Endometrial microvascular endothelial cells (primary cell): ENCODE results near the gene KCP. TPM values are rescaled to one million over a fixed set of nuclear protein-coding genes. Genes with fewer than 3 reads are reported as not detected.
"Not testable (repeated sequence)": the region's sequence is repeated elsewhere in the genome, so short reads cannot be mapped to it uniquely, and the experiment has no call there.

ENCODE experiments used
- in situ Hi-C: cut with HindIII; loops from 2 replicates; pipeline ENCODE4 v1.10.0; 2017; ENCODE audit warnings: low sequenced_read_pairs, low pct_unique_long_range_greater_than_20kb; ENCODE audit errors: inconsistent ontology term
- total RNA-seq: library from RNA; depleted of rRNA; stranded (reverse); fragments of >200 nt; gene quantifications from one replicate; pipeline ENCODE4 v1.2.3, GENCODE V29; 2015; ENCODE audit errors: inconsistent ontology term

The KCP gene
- 0.37 TPM for total RNA-seq

GRCh38 chr7:128910569-128910945 is at the start of gene KCP:
Gene KCP (minus strand): TSS chr7:128910709. CDS start chr7:128910676, 33 bp downstream.
- in situ Hi-C loops, result no loop called here

- in situ Hi-C loops, result no loop called here
Measured at GRCh38 chr7:128959296-128959695, 48.8 kb upstream of the KCP start.

GRCh38 chr7:128955981-128956380 is 45.5 kb upstream of the KCP start:
- in situ Hi-C loops, result no loop called here

GRCh38 chr7:128954830-128955802 is 44.6 kb upstream of the KCP start:
- in situ Hi-C loops, result no loop called here

GRCh38 chr7:128954150-128954549 is 43.6 kb upstream of the KCP start:
- in situ Hi-C loops, result no loop called here

- in situ Hi-C loops, result no loop called here
Measured at GRCh38 chr7:128951296-128951695, 40.8 kb upstream of the KCP start.

- in situ Hi-C loops, result no loop called here
Measured at GRCh38 chr7:128948976-128949760, 38.7 kb upstream of the KCP start.

GRCh38 chr7:128948312-128948973 is 37.9 kb upstream of the KCP start:
- in situ Hi-C loops, result no loop called here

GRCh38 chr7:128947854-128948253 is 37.3 kb upstream of the KCP start:
- in situ Hi-C loops, result no loop called here

GRCh38 chr7:128946936-128947830 is 36.7 kb upstream of the KCP start:
- in situ Hi-C loops, result no loop called here

- in situ Hi-C loops, result no loop called here
Measured at GRCh38 chr7:128945668-128946366, 35.3 kb upstream of the KCP start.

GRCh38 chr7:128944487-128945236 is 34.2 kb upstream of the KCP start:
- in situ Hi-C loops, result no loop called here

- in situ Hi-C loops, result not testable (repeated sequence)
Measured at GRCh38 chr7:128943251-128943650, 32.7 kb upstream of the KCP start.

GRCh38 chr7:128941946-128942526 is 31.5 kb upstream of the KCP start:
- in situ Hi-C loops, result no loop called here

GRCh38 chr7:128941323-128941890 is 30.9 kb upstream of the KCP start:
- in situ Hi-C loops, result no loop called here

- in situ Hi-C loops, result no loop called here
Measured at GRCh38 chr7:128940494-128941322, 30.2 kb upstream of the KCP start.
